H1 (cell line): ENCODE results near the gene ZBTB7A. TPM values are rescaled to one million over a fixed set of nuclear protein-coding genes. Genes with fewer than 3 reads are reported as not detected.

ENCODE experiments used
- CTCF ChIA-PET: fragments of 300-600 bp; sonication (Branson Sonifier 250); formaldehyde crosslinking; loops from one replicate; lab custom pipeline; 2021; ENCODE audit not compliant: partially characterized antibody; lab: Charles Lee
- POLR2A ChIA-PET: fragments of 300-600 bp; sonication (Branson Sonifier 250); formaldehyde crosslinking; loops from one replicate; lab custom pipeline; 2021; ENCODE audit warnings: inconsistent platforms; ENCODE audit not compliant: partially characterized antibody; lab: Charles Lee
- DNase-seq, 2 experiments: peaks; one replicate each; pipeline versions ENCODE4 v3.0.0 to v3.0.0-alpha.2; 2010 to 2022; ENCODE audit warnings: low spot score in 2 of 2, low read depth in 1 of 2, mixed read lengths in 1 of 2
- FAIRE-seq: peaks from 2 replicates; lab custom pipeline; 2011; peaks lifted over from hg19 to GRCh38; lab: Jason Lieb, UNC
- H2AFZ ChIP-seq: 2 replicates; pipeline ENCODE4 v1.8.1; 2012; ENCODE audit warnings: low read length, inconsistent platforms
- H2AK5ac ChIP-seq: 2 replicates; pipeline ENCODE4 v1.6.1; 2013; ENCODE audit warnings: low read depth, low read length
- H2BK120ac ChIP-seq: replicated peaks from 2 replicates; pipeline ENCODE3; 2013; ENCODE audit warnings: low read depth, low read length, inconsistent platforms
- H2BK12ac ChIP-seq: 2 replicates; pipeline ENCODE4 v1.6.1; 2013; ENCODE audit warnings: low read depth, low read length
- H2BK15ac ChIP-seq: 2 replicates; pipeline ENCODE4 v1.6.1; 2013; ENCODE audit warnings: low read length
- H2BK20ac ChIP-seq: 2 replicates; pipeline ENCODE4 v1.6.1; 2013; ENCODE audit warnings: low read length
- H2BK5ac ChIP-seq: 2 replicates; pipeline ENCODE4 v1.6.1; 2013; ENCODE audit warnings: low read depth, low read length
- H3K14ac ChIP-seq: 2 replicates; pipeline ENCODE4 v1.6.1; 2013; ENCODE audit warnings: inconsistent platforms; ENCODE audit not compliant: insufficient read length
- H3K18ac ChIP-seq: 2 replicates; pipeline ENCODE4 v1.6.1; 2013; ENCODE audit warnings: low read length; ENCODE audit errors: extremely low read depth
- H3K23ac ChIP-seq: 2 replicates; pipeline ENCODE4 v1.6.1; 2013; ENCODE audit warnings: inconsistent platforms; ENCODE audit not compliant: insufficient read length
- H3K23me2 ChIP-seq: 2 replicates; pipeline ENCODE4 v1.6.1; 2013; ENCODE audit warnings: low read depth, low read length
- H3K27ac ChIP-seq: 2 replicates; pipeline ENCODE4 v1.6.1; 2011; ENCODE audit warnings: low read depth, low read length, inconsistent platforms
- H3K27me3 ChIP-seq, 4 experiments: replicated peaks in 1 of 4; 1 replicate in 1 of 4; 2 replicates in 3 of 4; pipeline versions ENCODE4 v1.6.1 to v1.8.1; 2011 to 2013; ENCODE audit warnings: low read length in 3 of 4, mild to moderate bottlenecking in 3 of 4, inconsistent platforms in 2 of 4, mixed read lengths in 2 of 4, moderate library complexity in 1 of 4; ENCODE audit not compliant: control insufficient read depth in 3 of 4, insufficient read depth in 3 of 4; ENCODE audit errors: extremely low read depth in 1 of 4
- H3K36me3 ChIP-seq, 4 experiments: 2 replicates each; pipeline versions ENCODE4 v1.6.1 to v1.8.1; 2011 to 2013; ENCODE audit warnings: mild to moderate bottlenecking in 4 of 4, low read length in 3 of 4, moderate library complexity in 2 of 4, control low read depth in 1 of 4, inconsistent platforms in 1 of 4; ENCODE audit not compliant: insufficient read depth in 4 of 4, control insufficient read depth in 2 of 4
- H3K4ac ChIP-seq: replicated peaks from 2 replicates; pipeline ENCODE3; 2013; ENCODE audit warnings: low read length, low read depth, mixed read lengths, inconsistent platforms; ENCODE audit not compliant: insufficient read length
- H3K4me1 ChIP-seq, 4 experiments: replicated peaks in 1 of 4; 1 replicate in 1 of 4; 2 replicates in 3 of 4; pipeline versions ENCODE4 v1.6.1 to v1.8.1; 2011 to 2013; ENCODE audit warnings: low read length in 3 of 4, inconsistent platforms in 2 of 4, mixed read lengths in 1 of 4; ENCODE audit not compliant: insufficient read depth in 4 of 4, control insufficient read depth in 3 of 4
- H3K4me2 ChIP-seq, 2 experiments: 2 replicates each; pipeline versions ENCODE4 v1.6.1 to v1.8.1; 2011 to 2013; ENCODE audit warnings: low read depth in 2 of 2, low read length in 2 of 2, control low read depth in 1 of 2, inconsistent platforms in 1 of 2, mild to moderate bottlenecking in 1 of 2; ENCODE audit not compliant: insufficient read depth in 1 of 2
- H3K4me3 ChIP-seq, 4 experiments: fragments of 200-600, 300-600 bp in 1 of 4; sonication (generic), shearing (Covaris generic), sonication (Bioruptor Twin) in 1 of 4; 2 replicates each; pipeline versions ENCODE4 v1.5.1 to v1.8.1; 2011 to 2016; ENCODE audit warnings: low read length in 4 of 4, low read depth in 3 of 4, control low read depth in 2 of 4, inconsistent platforms in 2 of 4, mild to moderate bottlenecking in 2 of 4, mixed read lengths in 1 of 4, moderate library complexity in 1 of 4; ENCODE audit not compliant: insufficient read depth in 2 of 4; ENCODE audit errors: extremely low read depth in 1 of 4
- H3K56ac ChIP-seq: replicated peaks from 2 replicates; pipeline ENCODE3; 2013; ENCODE audit warnings: low read depth, mild to moderate bottlenecking, mixed read lengths, low read length, inconsistent platforms; ENCODE audit not compliant: insufficient read length
- H3K79me1 ChIP-seq: 2 replicates; pipeline ENCODE4 v1.6.1; 2013; ENCODE audit warnings: low read depth, low read length, control low read depth
- H3K79me2 ChIP-seq, 2 experiments: 2 replicates each; pipeline versions ENCODE4 v1.6.1 to v1.8.1; 2012 to 2013; ENCODE audit warnings: low read length in 2 of 2, mild to moderate bottlenecking in 2 of 2, inconsistent platforms in 1 of 2; ENCODE audit not compliant: insufficient read depth in 2 of 2, control insufficient read depth in 1 of 2
- H3K9ac ChIP-seq, 4 experiments: replicated peaks in 1 of 4; 1 replicate in 1 of 4; 2 replicates in 3 of 4; pipeline versions ENCODE4 v1.6.1 to v1.8.1; 2011 to 2013; ENCODE audit warnings: low read depth in 3 of 4, low read length in 3 of 4, control low read depth in 2 of 4, mild to moderate bottlenecking in 2 of 4, moderate library complexity in 2 of 4, inconsistent platforms in 1 of 4; ENCODE audit errors: extremely low read depth in 1 of 4
- H3K9me3 ChIP-seq, 2 experiments: 2 replicates each; pipeline versions ENCODE4 v1.6.1 to v1.8.1; 2012 to 2013; ENCODE audit warnings: mild to moderate bottlenecking in 2 of 2, moderate library complexity in 2 of 2, control low read depth in 1 of 2, inconsistent platforms in 1 of 2, low read depth in 1 of 2, low read length in 1 of 2, mixed read lengths in 1 of 2; ENCODE audit not compliant: insufficient read depth in 2 of 2
- H4K20me1 ChIP-seq, 2 experiments: replicated peaks in 1 of 2; 2 replicates each; pipeline versions ENCODE3 to v1.8.1; 2011 to 2013; ENCODE audit warnings: inconsistent platforms in 2 of 2, low read length in 2 of 2, mild to moderate bottlenecking in 1 of 2; ENCODE audit not compliant: insufficient read depth in 2 of 2, control insufficient read depth in 1 of 2
- H4K5ac ChIP-seq: 2 replicates; pipeline ENCODE4 v1.6.1; 2013; ENCODE audit warnings: low read length, low read depth, mixed read lengths, inconsistent platforms; ENCODE audit not compliant: insufficient read length
- H4K8ac ChIP-seq: 2 replicates; pipeline ENCODE4 v1.8.0; 2013; ENCODE audit warnings: mild to moderate bottlenecking, moderate library complexity, low read length, inconsistent platforms; ENCODE audit not compliant: insufficient read depth; ENCODE audit errors: extremely low read depth
- H4K91ac ChIP-seq: replicated peaks from 2 replicates; pipeline ENCODE3; 2013; ENCODE audit warnings: low read length, mixed read lengths, inconsistent platforms; ENCODE audit not compliant: insufficient read length
- BRCA1 ChIP-seq: IDR thresholded peaks from 2 replicates; pipeline ENCODE4 v1.6.1; 2012; ENCODE audit warnings: low read depth, low read length, improper control_type of control experiment
- CTBP2 ChIP-seq: IDR thresholded peaks from 2 replicates; pipeline ENCODE4 v1.7.0; 2011; ENCODE audit warnings: borderline replicate concordance, mild to moderate bottlenecking, moderate library complexity, mixed read lengths, low read length; ENCODE audit not compliant: insufficient read depth, insufficient read length
- JUN ChIP-seq: IDR thresholded peaks from 2 replicates; pipeline ENCODE4 v1.6.1; 2011; ENCODE audit warnings: low read depth, mild to moderate bottlenecking, improper control_type of control experiment, low read length
- KDM1A ChIP-seq: fragments of 200-600, 300-600 bp; sonication (generic); IDR thresholded peaks from 2 replicates; pipeline ENCODE4 v1.7.1; 2016; ENCODE audit warnings: mild to moderate bottlenecking, low read length, borderline replicate concordance
- NRF1 ChIP-seq: IDR thresholded peaks from 2 replicates; pipeline ENCODE4 v1.6.1; 2011; ENCODE audit warnings: mild to moderate bottlenecking, low read depth, low read length, improper control_type of control experiment
- RFX5 ChIP-seq: IDR thresholded peaks from 2 replicates; pipeline ENCODE4 v1.6.1; 2011; ENCODE audit warnings: low read depth, low read length, improper control_type of control experiment, borderline replicate concordance
- SIRT6 ChIP-seq: IDR thresholded peaks from one replicate; pipeline ENCODE4 v1.7.1; 2012; ENCODE audit warnings: low read length, inconsistent platforms
- YY1 ChIP-seq: IDR thresholded peaks from 2 replicates; pipeline ENCODE4 v1.6.1; 2011; ENCODE audit warnings: low read depth, mild to moderate bottlenecking, low read length
- WGBS, 2 experiments: shearing (Covaris generic) in 1 of 2; methylation state at CpG; one replicate each; pipeline versions ENCODE4 v1.1.6 to v1.1.7; 2013 to 2015; ENCODE audit warnings: low lambda C conversion rate in 2 of 2, mixed read lengths in 2 of 2, inconsistent platforms in 1 of 2, low coverage in 1 of 2, missing lambda C conversion rate in 1 of 2; ENCODE audit not compliant: insufficient replicate concordance in 2 of 2, insufficient coverage in 1 of 2, insufficient read length in 1 of 2; ENCODE audit errors: extremely low coverage in 1 of 2, missing lambda C conversion rate in 1 of 2; 5-methylcytosine and 5-hydroxymethylcytosine counted together
- polyA plus RNA-seq, 7 experiments: library from polyadenylated mRNA; depleted of rRNA in 3 of 7; stranded (reverse) in 5 of 7; unstranded in 2 of 7; fragments of >200 nt in 5 of 7; fragments of 200-250 nt in 2 of 7; gene quantifications; 1 replicate in 5 of 7; 2 replicates in 1 of 7; 4 replicates in 1 of 7; pipeline versions ENCODE4 v1.2.1 to v1.2.3, GENCODE V29; 2011 to 2013; ENCODE audit warnings: missing spikeins in 2 of 7, mixed read lengths in 2 of 7
- total RNA-seq: library from RNA; stranded (reverse); fragmentation: NEBNext Ultra II Directional; extraction: Animal tissue kit (Norgen Biotek cat#: 25700); gene quantifications from 2 replicates; pipeline ENCODE4 v1.2.1, GENCODE V29; 2021
- TF ChIP-seq, protein P1 (sequence below): IDR thresholded peaks from 2 replicates; pipeline ENCODE4 v1.6.1; 2012; ENCODE audit warnings: inconsistent platforms

The ZBTB7A gene
- total and polyA plus RNA-seq, 2 of the 8 experiments (the other 6 are each of a cell fraction or from before 2014, with no cell fraction given): 5.6 to 17.8 TPM

DNA sequence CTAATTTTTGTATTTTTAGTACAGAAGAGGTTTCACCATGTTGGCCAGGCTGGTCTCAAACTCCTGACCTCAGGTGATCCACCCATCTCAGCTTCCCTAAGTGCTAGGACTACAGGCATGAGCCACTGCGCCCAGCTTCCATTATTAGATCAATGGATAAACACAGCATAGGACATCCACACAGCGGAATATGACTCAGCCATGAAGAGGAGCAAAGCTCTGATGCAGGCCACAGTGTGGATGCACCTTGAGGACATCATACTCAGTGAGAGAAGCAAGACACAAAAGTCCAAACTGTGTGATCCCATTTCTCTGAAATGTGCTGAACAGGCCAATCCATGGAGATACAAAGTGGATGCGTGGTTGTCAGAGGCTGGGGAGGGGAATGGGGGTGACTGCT lies 4.9 kb upstream of the ZBTB7A start:
- Histone ChIP-seq H3K36me3 (no peaks in the 10 kb centered on the region), H4K5ac (no peak overlapping the region), H3K23me2 (peaks cover 2% of the 10 kb centered on the region; the same call in 1 of the 2 replicates), H3K79me1 (no peaks in the 10 kb centered on the region), H3K4me2 (no peak overlapping the region), H2BK12ac (no peak overlapping the region), H3K4me3 (no peak overlapping the region), H4K91ac (no peak overlapping the region), H3K56ac (no peak overlapping the region), H3K18ac (no peak overlapping the region), H3K4ac (no peak overlapping the region), H4K8ac (no peak overlapping the region), H3K9me3 (no peaks in the 10 kb centered on the region), H2BK5ac (no peak overlapping the region), H3K14ac (no peak overlapping the region), H2AK5ac (no peak overlapping the region), H2BK20ac (no peak overlapping the region), H3K4me1 (peaks cover 0 to 4% (median 2%) of the 10 kb centered on the region in 4 experiments; a peak in 2 of 7 replicates), H3K27me3 (peaks cover 10 to 24% (median 22%) of the 10 kb centered on the region in 4 experiments), H3K9ac (no peak overlapping the region), H3K27ac (no peak overlapping the region), H2AFZ (no peak overlapping the region), H4K20me1 (peaks cover 0 to 2% of the 10 kb centered on the region in 2 experiments), H2BK120ac (no peak overlapping the region), H2BK15ac (no peak overlapping the region), H3K23ac (no peak overlapping the region), H3K79me2 (no peaks in the 10 kb centered on the region)
- DNase-seq (no peak), FAIRE-seq (no peak)
- 95% methylated on average over 3 of the region's 3 CpGs; no CpG with 5 or more reads in 1 of the 2 experiments for WGBS, 2 experiments
- ChIA-PET POLR2A (interaction anchor here (0.6 to 1.3 kb wide), 4 partner anchors 11 to 96 kb away, joined by 3 to 5 read pairs (median 4); no protein-coding TSS in a partner anchor), CTCF (interaction anchor here (0.5 kb wide), 1 partner anchor 69 kb away, joined by 3 read pairs; no protein-coding TSS in a partner anchor)
- TF ChIP-seq RFX5 (no peak), SIRT6 (no peak), CTBP2 (no peak), YY1 (no peak), NRF1 (no peak), KDM1A (no peak), JUN (no peak), BRCA1 (no peak)
- TF ChIP-seq, protein P1, sequence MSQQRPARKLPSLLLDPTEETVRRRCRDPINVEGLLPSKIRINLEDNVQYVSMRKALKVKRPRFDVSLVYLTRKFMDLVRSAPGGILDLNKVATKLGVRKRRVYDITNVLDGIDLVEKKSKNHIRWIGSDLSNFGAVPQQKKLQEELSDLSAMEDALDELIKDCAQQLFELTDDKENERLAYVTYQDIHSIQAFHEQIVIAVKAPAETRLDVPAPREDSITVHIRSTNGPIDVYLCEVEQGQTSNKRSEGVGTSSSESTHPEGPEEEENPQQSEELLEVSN: no peak
